Neutrophil (primary cell): Measurements from ENCODE around the gene UBE2J1.
"Not testable (repeated sequence)": the region's sequence is repeated elsewhere in the genome, so short reads cannot be mapped to it uniquely, and the experiment has no call there.

Experiments
- H3K27ac ChIP-seq: fragments of 200-600 bp; sonication (generic); 2 replicates; pipeline ENCODE4 v1.5.1; 2016; ENCODE audit warnings: mild to moderate bottlenecking, moderate library complexity
- H3K27me3 ChIP-seq: fragments of 200-600 bp; sonication (generic); 2 replicates; pipeline ENCODE4 v1.6.0; 2016; ENCODE audit warnings: mild to moderate bottlenecking
- H3K36me3 ChIP-seq: fragments of 200-600 bp; sonication (generic); 2 replicates; pipeline ENCODE4 v1.5.1; 2017
- H3K4me1 ChIP-seq, 2 experiments: fragments of 200-600 bp in 1 of 2; sonication (generic) in 1 of 2; 1 replicate in 1 of 2; 2 replicates in 1 of 2; pipeline versions ENCODE4 v1.5.1 to v1.6.1; 2013 to 2016; ENCODE audit warnings: low read depth in 1 of 2, low read length in 1 of 2, mild to moderate bottlenecking in 1 of 2, moderate library complexity in 1 of 2; ENCODE audit not compliant: control insufficient read depth in 1 of 2, insufficient read depth in 1 of 2
- H3K4me3 ChIP-seq, 2 experiments: fragments of 200-600 bp in 1 of 2; sonication (generic) in 1 of 2; 1 replicate in 1 of 2; 2 replicates in 1 of 2; pipeline ENCODE4 v1.5.1; 2013 to 2016; ENCODE audit warnings: low read depth in 1 of 2, low read length in 1 of 2, mild to moderate bottlenecking in 1 of 2, moderate library complexity in 1 of 2
- H3K9me3 ChIP-seq: fragments of 200-600 bp; sonication (generic); 2 replicates; pipeline ENCODE4 v1.5.1; 2016
- TF ChIP-seq, protein P1 (sequence below): fragments of 200-600 bp; sonication (generic); IDR thresholded peaks from 2 replicates; pipeline ENCODE4 v1.5.1; 2016; ENCODE audit warnings: antibody characterized with exemption

UBE2J1 gene, protein sequence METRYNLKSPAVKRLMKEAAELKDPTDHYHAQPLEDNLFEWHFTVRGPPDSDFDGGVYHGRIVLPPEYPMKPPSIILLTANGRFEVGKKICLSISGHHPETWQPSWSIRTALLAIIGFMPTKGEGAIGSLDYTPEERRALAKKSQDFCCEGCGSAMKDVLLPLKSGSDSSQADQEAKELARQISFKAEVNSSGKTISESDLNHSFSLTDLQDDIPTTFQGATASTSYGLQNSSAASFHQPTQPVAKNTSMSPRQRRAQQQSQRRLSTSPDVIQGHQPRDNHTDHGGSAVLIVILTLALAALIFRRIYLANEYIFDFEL

GRCh38 chr6:89352278-89353117 is at the start of gene UBE2J1:
TSS of gene UBE2J1 (minus strand) at chr6:89352722. CDS start at chr6:89352569, 153 bp downstream.
- TF ChIP-seq, protein P1, sequence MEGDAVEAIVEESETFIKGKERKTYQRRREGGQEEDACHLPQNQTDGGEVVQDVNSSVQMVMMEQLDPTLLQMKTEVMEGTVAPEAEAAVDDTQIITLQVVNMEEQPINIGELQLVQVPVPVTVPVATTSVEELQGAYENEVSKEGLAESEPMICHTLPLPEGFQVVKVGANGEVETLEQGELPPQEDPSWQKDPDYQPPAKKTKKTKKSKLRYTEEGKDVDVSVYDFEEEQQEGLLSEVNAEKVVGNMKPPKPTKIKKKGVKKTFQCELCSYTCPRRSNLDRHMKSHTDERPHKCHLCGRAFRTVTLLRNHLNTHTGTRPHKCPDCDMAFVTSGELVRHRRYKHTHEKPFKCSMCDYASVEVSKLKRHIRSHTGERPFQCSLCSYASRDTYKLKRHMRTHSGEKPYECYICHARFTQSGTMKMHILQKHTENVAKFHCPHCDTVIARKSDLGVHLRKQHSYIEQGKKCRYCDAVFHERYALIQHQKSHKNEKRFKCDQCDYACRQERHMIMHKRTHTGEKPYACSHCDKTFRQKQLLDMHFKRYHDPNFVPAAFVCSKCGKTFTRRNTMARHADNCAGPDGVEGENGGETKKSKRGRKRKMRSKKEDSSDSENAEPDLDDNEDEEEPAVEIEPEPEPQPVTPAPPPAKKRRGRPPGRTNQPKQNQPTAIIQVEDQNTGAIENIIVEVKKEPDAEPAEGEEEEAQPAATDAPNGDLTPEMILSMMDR = peak; percentile 56
- no peaks in the 10 kb centered on the region for H3K36me3 ChIP-seq
- H3K27ac ChIP-seq = peak within 1 kb of the TSS; percentile 95
- no peaks in the 10 kb centered on the region for H3K9me3 ChIP-seq
- peaks cover 59 to 60% of the 10 kb centered on the region in 2 experiments for H3K4me1 ChIP-seq
- H3K27me3 ChIP-seq = no peaks in the 10 kb centered on the region
- H3K4me3 ChIP-seq = peak within 1 kb of the TSS; percentile 93 to 95

DNA sequence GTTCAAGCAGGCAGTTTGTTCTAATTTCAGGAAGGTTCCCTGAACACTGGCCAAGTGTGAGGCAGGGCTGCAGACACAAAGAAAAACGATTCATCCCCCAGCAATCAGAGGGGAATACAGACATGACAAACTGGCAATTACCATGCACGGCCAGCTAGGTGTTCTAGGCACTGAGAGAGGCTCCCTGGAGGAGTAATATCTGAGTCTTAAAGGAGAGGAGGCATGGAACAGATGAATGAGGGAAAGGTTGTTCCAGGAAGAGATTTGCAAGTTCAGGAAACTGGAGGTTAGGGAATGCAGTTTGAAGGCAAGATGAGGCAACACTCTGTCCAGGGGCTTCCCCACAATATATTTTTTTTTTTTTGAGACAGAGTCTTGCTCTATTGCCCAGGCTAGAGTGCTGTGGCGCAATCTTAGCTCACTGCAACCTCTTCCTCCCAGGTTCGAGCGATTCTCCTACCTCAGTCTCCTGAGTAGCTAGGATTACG is 48.4 kb upstream of the UBE2J1 start:
- peaks cover 72 to 84% of the 10 kb centered on the region in 2 experiments for H3K4me1 ChIP-seq
- no peaks in the 10 kb centered on the region for H3K36me3 ChIP-seq
- no peaks in the 10 kb centered on the region for H3K9me3 ChIP-seq
- TF ChIP-seq, protein P1 = no peak
- H3K27me3 ChIP-seq = no peaks in the 10 kb centered on the region
- H3K27ac ChIP-seq = peak overlapping the region; percentile 78
- H3K4me3 ChIP-seq = peak overlapping the region; percentile 27 to 34

DNA sequence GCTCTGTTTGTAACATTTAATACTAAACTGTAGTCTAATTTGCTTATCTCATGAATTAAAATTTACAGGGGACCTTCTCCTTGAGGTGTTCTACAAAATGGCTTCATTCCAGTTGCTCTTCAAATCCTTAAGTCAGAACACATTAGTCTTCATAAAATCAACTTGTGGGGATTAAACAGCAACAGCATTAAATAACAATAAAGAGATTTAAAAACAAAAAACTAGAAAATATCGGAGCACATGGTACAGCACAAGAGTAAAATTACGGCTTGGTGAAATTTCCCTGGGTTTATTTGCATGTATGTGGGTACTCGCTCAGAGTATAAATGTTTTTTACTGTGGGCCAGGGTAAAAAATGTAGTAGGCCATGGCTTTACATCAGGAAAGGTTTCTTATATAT is 47.5 kb upstream of the UBE2J1 start:
- Histone ChIP-seq H3K9me3 (no peaks in the 10 kb centered on the region), H3K27ac (peak overlapping the region; percentile 78), H3K4me1 (peaks cover 63 to 74% of the 10 kb centered on the region in 2 experiments), H3K36me3 (no peaks in the 10 kb centered on the region), H3K27me3 (no peaks in the 10 kb centered on the region), H3K4me3 (no peak overlapping the region)
- TF ChIP-seq, protein P1 = no peak

GRCh38 chr6:89398762-89399525 is 46.4 kb upstream of the UBE2J1 start:
- Histone ChIP-seq H3K27me3 (no peaks in the 10 kb centered on the region), H3K4me1 (peaks cover 54 to 71% of the 10 kb centered on the region in 2 experiments), H3K36me3 (no peaks in the 10 kb centered on the region)

GRCh38 chr6:89397884-89398283 is 45.4 kb upstream of the UBE2J1 start:
- not testable (repeated sequence) for H3K27me3 ChIP-seq, H3K36me3 ChIP-seq, H3K4me3 ChIP-seq, H3K9me3 ChIP-seq
- Histone ChIP-seq H3K27ac (peak overlapping the region; percentile 50), H3K4me1 (peaks cover 58 to 70% of the 10 kb centered on the region in 2 experiments)

More at GRCh38 chr6:89398762-89399525, 46.4 kb upstream of the UBE2J1 start:
- Histone ChIP-seq H3K4me3 (no peak overlapping the region), H3K9me3 (no peaks in the 10 kb centered on the region), H3K27ac (peak overlapping the region; percentile 50)
- TF ChIP-seq, protein P1 = no peak
